CD1c-positive myeloid dendritic cell (primary cell): ENCODE data around the gene RNF181.
"Not testable (repeated sequence)": the region's sequence is repeated elsewhere in the genome, so short reads cannot be mapped to it uniquely, and the experiment has no call there.

Experiments
- DNase-seq: peaks from one replicate; pipeline ENCODE4 v3.0.0-alpha.2; 2016; ENCODE audit errors: extremely low spot score

Gene RNF181, protein sequence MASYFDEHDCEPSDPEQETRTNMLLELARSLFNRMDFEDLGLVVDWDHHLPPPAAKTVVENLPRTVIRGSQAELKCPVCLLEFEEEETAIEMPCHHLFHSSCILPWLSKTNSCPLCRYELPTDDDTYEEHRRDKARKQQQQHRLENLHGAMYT

DNA sequence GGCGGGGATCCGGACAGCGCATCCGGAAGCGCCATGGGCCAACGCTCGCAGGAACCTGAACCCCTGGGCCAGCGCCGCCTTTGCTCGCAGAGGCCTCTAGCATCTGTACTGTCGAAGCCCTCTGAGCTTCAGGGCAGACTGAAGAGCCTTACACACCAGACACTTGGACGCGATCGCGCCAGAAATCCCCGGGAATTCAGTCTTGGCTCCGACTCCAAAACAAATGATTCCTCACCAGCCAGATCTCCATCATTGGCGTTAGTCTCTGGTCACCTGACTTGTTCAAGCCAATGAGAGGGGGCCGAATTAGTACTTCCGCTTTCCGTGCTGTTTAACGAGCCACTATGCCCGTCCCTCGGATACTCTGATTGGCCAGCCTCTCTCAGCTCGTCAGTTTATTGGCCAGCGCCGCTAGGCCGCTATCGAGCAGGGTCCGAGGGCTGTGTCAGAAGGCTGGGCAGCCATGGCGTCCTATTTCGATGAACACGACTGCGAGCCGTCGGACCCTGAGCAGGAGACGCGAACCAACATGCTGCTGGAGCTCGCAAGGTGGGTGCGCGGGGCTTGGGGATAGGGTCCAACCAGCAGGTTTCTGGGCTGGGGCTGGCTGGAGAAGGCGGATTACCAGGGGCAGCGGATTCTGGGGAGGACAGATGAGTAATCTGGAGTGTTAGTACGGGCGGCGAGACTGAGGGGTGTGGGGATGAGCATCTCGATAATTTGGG lies at the start of gene RNF181:
TSS of gene RNF181 (plus strand) at position 445 of the 725 bp plus-strand sequence. CDS start at position 464, 19 bp downstream.
- DNase-seq, result peak; percentile 99

- DNase-seq, result no peak
Observed at GRCh38 chr2:85545780-85546240, 49.7 kb upstream of the RNF181 start.

DNA sequence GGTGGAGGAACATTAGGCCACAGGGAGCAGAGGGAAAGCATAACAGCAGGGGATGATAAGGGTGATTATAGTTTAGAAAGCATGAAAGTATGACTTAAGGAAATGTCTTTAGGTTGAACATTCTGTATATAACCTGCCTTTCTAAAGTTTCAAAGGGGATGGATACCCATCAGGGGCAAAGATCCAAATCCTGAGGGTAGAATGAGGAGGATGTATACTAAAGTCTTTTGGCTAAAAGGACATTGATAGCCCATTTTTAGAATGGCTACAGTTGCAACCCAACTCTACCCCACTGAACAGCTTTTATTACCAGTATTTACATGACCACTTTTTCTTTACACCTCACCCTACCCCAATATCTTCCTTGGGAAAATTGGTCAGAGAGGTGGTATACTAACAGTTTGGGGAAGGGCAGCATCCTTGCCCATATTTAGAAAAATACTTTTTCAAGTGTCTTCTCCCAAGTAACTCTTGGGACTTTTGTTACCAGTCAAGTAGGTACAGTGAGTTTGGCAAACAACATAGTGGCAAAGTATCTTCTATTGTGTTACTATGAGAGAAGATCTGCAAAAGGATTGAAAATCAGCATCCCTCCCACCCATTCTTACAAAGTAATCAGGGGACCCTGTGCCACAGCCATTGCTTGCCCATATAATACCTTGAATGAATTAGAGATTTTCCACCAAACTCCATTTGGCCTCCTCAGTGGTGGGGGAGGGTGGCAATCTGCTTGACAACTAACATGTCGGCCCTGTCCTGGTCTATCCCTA lies 48.3 kb upstream of the RNF181 start:
- no peak for DNase-seq

DNA sequence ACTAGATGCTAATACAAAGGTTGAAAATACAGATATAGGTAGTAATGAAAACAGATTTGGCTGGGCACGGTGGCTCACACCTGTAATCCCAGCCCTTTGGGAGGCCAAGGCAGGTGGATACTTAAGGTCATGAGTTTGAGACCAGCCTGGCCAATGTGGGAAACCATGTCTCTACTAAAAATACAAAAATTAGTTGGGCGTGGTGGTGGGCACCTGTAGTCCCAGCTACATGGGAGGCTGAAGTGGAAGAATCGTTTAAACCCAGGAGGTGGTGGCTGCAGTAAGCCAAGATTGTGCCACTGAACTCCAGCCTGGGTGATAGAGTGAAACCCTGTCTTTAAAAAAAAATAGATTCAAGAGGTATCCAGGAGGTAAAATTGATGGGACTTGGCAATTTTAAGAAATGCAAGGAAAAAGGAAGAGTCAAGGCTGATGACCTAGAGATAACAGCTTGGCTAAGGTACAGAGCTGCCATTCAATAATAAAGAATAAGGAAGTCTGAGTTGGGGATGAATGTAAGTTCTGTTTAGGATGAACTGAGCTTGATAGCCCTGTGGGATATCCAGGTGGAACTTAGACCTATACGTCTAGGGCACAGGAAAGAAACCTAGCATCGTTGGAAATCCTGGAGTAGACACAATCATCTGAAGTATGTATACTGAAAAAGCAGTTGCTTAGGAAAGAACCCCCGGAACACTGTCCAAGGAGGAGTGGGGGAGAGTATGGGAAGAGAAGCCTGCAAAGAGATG lies 47.5 kb upstream of the RNF181 start:
- no peak for DNase-seq

DNA sequence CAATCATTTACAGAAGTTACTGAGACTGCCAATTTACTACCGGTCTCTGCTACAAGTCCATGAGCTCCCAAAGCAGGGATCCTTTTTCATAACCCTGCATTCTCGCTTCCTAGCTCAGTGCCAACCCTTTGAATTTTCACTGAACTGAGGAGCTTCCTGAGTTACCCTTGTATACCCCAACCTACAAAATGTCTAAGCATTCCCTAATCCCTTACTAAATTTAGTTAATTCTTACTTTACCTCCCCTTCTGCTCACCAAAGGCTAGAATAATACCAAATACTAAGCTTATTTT lies 47.0 kb upstream of the RNF181 start:
- DNase-seq, result no peak

DNA sequence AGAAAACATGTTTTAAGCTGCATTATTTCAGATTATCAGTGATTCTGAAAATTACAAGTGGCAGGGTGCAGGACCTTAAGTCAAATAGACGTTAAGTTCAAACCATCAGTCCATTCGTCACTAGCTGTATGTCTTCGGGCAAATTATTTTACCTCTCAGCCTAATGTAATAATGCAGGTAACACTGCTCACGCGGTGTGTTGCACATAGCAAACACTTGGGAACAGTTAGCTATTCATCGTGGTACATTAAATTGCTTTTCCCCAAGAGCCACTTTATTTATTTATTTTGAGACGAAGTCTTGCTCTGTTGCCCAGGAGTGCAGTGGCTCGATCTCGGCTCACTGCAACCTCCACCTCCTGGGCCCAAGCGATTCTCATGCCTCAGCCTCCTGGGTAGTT lies 46.5 kb upstream of the RNF181 start:
- DNase-seq, result no peak

DNA sequence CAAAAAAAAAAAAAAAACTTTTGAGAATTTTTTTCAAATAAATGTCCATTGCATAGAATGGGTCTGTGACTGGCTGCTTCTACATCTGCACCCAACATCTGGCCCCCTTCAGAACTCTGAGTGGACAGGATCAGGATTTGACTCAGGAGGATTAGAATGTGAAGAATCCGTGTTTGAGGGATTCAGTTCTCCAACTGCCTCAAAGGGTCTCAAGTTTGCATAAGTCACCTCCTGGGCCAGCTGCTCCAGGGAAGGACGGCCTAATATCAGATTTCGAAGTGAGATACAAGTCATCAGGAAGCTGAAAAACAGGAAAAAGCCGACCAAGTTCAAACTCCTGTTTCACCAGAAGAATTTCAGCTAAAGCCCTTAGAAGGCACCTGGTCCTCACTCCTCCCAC lies 45.7 kb upstream of the RNF181 start:
- no peak for DNase-seq

DNA sequence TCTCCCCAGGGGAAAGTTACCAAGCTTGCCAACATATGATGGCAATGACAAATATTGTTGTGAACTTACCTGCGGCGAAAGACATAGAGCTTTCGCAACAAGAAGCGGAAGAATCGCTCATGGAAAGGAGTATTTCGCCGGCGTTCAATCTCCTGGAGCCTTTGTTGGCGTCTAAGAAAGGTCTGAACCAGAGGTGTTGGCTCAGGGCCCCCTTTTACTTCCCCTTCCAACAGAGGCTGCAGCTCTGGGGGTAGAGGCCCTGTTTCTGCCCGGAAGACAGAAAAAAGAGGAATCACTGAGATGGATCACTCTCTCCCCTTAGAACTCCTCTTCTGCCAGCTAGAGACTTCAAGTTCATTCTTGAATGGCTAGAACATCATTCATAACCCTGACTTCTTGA lies 45.1 kb upstream of the RNF181 start:
- peak; percentile 57 for DNase-seq

DNA sequence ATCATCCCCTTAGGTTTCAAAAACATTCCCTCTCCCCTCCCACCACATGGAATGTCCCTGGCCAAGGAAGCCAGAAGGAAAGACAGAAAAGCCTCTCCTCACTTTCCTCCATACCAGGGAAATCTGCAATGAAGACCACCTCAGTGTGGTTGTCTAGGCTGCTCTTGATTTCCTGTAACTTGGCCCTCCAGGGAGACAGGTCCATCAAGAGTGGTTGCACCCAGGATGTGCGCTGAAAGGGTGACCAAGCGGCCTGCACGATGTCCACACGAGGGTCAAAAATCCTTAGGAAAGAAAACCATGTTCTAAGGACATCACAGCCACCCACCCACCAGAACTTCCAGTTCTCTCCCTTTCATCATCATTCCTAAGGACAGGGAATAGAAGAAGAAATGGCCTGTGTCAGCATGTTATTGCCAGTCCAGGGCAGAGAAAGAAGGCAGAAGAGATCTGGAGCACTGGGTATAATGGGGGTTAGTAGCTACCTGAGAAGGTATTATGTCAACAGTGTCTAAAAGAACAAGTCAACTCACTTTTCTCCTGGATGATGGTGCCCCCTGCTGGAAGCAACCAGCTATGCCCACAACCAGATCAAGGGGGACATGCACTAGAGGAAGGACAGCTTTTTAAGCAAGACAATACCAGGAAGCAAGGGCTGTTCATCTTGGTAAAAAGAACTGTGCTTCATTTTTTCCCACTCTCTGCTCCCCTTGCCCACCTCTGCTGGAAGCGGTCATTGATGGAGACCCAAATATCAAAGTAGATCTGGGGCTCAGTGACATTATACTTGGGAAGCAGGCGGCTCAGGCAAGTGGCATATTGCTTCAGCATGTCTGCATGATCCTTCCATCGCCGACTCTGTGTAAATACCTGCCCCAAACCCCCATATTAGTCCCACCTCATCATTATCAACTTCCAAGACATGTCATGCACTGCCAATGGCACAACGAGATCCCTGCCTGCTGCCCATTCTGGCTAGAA lies 43.6 kb upstream of the RNF181 start:
- DNase-seq, result peak; percentile 87

DNA sequence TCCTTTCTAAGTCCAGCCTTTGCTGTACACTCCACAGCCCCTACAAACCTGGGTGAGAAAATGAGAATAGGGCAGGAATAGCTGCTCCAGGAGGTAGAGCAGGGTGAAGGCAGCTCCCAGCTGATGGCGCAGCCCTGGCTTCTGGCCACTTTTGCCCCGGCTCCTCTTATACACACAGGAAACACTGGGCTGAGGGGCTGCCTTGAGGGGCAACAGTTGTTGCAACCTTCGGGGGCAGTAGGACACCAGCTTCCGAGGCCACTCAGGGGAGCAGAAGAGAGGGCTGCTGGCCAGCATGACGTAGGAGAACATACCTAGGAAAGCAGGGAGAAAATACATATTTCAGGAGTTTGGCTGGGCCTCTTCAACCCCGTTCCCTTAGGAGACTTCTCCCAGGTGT lies 42.4 kb upstream of the RNF181 start:
- no peak for DNase-seq

DNA sequence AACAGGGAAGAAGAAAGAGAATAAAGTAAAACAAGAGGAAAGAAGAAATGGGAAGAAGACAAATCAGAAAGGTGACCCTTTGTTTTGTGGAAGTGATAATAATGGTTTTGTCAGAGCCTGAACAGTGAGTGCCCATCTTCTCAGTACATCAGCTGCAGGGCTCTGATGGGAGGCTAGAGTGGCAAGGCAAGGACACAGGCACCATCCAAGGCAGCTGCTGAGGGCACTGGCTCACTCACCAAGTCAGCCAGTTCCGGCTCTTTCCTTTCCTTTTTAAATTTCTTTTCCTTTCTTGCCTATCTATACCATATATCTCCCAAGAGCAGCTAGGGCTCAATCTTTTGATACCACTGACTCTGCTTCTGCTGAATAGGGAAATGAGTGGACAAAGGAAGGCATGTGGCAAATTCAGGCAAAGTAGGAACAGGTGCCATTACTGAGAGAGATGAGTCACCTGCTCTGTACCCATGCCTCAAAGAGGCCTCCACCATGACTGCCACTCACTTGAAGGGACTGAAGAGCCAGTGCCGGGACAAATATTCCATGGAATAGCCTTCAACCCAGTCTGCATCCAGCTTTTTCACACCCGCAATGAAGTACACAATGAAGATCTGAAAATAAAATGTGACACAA lies 40.4 kb upstream of the RNF181 start:
- no peak for DNase-seq

- no peak for DNase-seq
Observed at GRCh38 chr2:85557130-85557529, 38.4 kb upstream of the RNF181 start.

GRCh38 chr2:85558160-85558559 lies 37.4 kb upstream of the RNF181 start:
- DNase-seq, result no peak

DNA sequence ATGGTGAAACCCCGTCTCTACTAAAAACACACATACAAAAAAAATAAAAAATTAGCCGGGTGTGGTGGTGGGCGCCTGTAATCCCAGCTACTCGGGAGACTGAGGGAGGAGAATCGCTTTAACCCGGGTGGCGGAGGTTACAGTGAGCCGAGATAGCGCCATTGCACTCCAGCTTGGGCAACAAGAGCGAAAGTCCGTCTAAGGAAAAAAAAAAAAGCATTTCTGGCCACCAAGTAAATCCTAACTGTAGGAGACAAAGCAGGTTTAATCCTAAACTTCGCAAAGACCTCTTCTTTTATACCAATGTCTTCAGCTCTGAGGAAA lies 35.2 kb upstream of the RNF181 start:
- DNase-seq, result not testable (repeated sequence)

DNA sequence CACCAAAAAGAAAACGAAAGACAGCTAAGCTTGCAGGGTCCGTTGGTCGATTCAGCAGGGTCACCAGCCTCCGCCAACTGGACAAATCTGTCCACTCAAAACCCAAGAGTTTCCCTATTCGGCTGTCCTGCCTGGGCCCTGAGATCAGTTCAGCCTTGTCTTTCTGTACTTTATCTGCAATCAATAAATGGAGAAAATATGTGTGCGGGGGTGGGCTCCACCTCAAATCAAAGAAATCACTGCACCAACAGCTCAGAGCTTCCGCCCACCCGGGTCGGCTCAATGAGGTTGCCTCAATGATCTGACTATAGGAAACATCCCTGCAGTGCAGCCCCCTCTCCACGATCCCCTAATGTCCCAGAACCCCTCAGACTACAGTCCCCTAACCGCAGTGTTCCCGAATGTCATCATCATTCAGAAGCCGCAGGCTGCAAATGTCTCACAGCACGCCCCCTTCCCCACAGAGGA lies 34.7 kb upstream of the RNF181 start:
- no peak for DNase-seq

DNA sequence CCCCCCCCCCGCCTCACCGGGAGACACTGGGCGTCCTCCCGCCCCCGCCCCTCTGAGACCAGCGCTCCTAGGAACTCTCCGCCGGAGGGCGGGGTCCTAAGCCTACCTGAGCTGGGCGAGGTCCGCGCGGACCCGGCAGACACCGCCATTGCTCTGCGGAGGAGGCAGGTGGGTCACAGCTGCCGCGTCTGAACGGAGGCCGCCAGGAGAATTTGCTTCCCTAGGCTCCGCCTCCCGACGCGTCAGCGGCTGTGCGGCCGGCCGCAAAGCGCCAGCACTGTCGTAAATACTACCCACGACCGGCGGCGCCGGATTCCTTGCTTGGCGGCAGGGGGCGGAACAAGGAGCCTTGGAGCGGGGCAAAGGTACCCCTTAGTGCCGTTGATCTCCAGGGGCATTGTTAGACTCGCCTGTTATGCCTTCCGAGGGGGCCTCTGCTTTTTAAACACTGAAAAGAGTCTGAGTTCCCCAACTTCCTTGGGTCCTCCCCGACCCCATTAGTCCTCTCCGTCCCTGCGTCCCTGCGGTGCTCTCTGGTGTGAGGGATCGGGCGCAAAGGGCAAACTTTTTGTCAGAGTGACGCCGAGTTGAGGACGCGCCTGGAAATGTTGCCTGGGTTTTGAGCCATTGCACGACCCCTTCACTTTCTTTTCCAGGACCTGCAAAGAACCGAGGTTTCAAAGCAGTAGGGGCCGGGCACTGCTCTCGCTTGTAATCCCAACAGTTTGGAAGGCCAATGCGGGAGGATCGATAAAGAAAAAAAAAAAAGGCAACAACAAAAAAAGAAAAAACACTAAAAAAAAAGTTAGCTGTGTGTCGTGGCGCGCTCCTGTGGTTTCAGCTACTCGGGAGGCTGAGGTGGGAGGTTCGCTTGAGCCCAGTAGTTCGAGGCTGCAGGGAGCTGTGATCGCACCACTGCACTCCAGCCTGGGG lies 34.0 kb upstream of the RNF181 start, which contains the start of gene GGCX:
TSS of gene GGCX (minus strand) at position 214 of the 933 bp plus-strand sequence. CDS start at position 149, 65 bp downstream.
- peak; percentile 97 for DNase-seq

DNA sequence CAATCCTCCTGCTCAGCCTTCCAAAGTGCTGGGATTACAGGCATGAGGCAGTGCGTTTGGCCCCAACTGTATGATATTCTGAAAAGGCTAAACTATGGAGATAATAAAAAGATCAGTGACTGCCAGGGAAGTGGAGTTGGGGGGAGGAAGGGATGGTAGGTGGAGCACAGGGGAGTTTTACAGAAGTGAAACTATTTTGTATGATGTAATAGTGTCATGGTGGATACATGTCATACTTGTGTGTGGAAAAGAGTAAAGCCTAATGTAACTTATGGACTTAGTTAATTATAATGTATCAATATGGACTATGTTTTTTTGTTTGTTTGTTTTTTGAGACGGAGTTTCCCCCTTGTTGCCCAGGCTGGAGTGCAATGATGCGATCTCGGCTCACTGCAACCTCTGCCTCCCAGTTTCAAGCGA lies 31.4 kb upstream of the RNF181 start:
- DNase-seq, result peak; percentile 87

- no peak for DNase-seq
Observed at GRCh38 chr2:85566265-85566664, 29.3 kb upstream of the RNF181 start.

GRCh38 chr2:85575739-85576138 lies 19.8 kb upstream of the RNF181 start:
- no peak for DNase-seq

- DNase-seq, result no peak
Observed at GRCh38 chr2:85577063-85577385, 18.5 kb upstream of the RNF181 start.
